Activated T-helper 2 cell treated with anti-CD3 and anti-CD28 coated beads, Interferon-gamma antibody, Interleukin-2, Interleukin-4, amounts not matched to agents 10 μg/mL and 5 μg/mL and 100 μg/mL, durations not matched to agents 14 hours and 24 hours and 36 hours (primary cell): ENCODE data around the gene RASSF4. TPM values are rescaled to one million over a fixed set of nuclear protein-coding genes. Genes with fewer than 3 reads are reported as not detected.
"Not testable (repeated sequence)": the region's sequence is repeated elsewhere in the genome, so short reads cannot be mapped to it uniquely, and the experiment has no call there.

Source experiments
- DNase-seq: peaks from one replicate; pipeline ENCODE4 v3.0.0; 2021; ENCODE audit warnings: low spot score
- H3K27ac Mint-ChIP-seq: one replicate; pipeline ENCODE4 v1.8.0; 2021; ENCODE audit warnings: mixed read lengths
- H3K27me3 Mint-ChIP-seq: one replicate; pipeline ENCODE4 v1.8.0; 2021; ENCODE audit warnings: low read depth, mixed read lengths
- H3K36me3 Mint-ChIP-seq: one replicate; pipeline ENCODE4 v1.8.0; 2021; ENCODE audit warnings: low read depth, mixed read lengths
- H3K4me1 Mint-ChIP-seq: one replicate; pipeline ENCODE4 v1.8.0; 2021; ENCODE audit warnings: low read depth, mixed read lengths
- H3K4me3 Mint-ChIP-seq: one replicate; pipeline ENCODE4 v1.8.0; 2021; ENCODE audit warnings: low read depth, mild to moderate bottlenecking, moderate library complexity, mixed read lengths
- H3K9me3 Mint-ChIP-seq: one replicate; pipeline ENCODE4 v1.8.0; 2021; ENCODE audit warnings: mixed read lengths
- intact Hi-C: fragments of 100-400 bp; cut with micrococcal nuclease; formaldehyde crosslinking; loops from one replicate; pipeline ENCODE4 v1.15.1; 2023
- total RNA-seq: library from RNA; stranded (reverse); gene quantifications from 2 replicates; pipeline ENCODE4 v1.2.3, GENCODE V29; 2022

RASSF4 gene
- total RNA-seq, 1 donor from 2014 or later, result 0.66 TPM

DNA sequence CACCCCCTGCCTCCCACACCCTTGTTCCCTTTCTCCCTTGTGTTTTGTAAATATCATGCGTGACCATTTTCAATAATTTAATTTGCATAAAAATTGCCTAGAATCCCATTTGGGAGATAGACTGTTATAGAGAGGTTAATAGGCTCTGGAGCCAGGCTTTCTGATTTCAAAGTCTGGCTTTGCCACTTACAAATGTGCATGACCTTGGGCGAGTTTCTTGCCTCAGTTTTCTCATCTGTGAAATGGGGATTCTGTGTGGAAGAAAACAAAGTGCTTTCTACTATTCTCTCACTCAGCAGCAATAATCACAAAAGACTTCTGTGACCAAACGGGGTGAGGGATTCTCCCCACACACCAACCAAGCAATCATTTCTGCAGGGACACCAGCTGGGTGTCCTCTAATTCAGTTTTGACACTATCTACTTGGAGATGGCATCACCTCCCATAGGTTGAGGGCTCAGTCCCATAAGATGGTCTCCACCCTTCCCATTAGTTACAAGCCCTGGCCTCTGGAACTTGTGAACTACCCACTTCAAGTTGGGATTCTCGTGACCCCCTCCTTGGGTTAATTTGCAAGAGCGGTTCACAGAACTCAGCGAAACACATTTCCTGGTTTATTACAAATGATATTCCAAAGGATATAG is 37.6 kb downstream of the RASSF4 start:
- Mint-ChIP-seq H3K27me3 (peaks cover 10% of the 10 kb centered on the region), H3K9me3 (peaks cover under 1% of the 10 kb centered on the region), H3K4me1 (peaks cover 35% of the 10 kb centered on the region), H3K27ac (no peak overlapping the region), H3K36me3 (peaks cover 11% of the 10 kb centered on the region), H3K4me3 (no peak overlapping the region)
- intact Hi-C loops, result no loop called here
- DNase-seq, result no peak

DNA sequence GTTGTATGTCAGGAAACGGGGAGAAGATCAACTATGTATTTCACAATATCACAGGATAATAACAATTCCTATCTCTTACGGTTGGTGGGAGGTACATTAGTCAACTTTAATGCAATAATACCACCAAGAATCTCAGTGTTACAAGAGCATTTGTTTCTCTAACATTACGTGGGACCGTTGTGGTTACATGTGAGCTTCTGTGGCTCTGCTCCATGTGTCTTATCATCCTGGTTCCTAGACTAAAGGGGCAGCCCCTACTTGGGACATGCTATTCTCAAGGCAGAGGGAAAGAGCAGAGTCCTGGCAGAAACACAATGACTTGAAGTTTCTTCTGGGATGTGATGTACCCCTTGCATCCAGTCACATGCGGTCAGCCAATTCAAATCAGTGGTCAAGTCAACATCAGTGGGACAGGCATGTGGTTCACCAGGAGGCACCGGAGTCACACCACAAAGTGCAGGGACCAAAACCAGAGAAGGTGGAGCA is 38.6 kb downstream of the RASSF4 start:
- Mint-ChIP-seq H3K4me1 (peaks cover 43% of the 10 kb centered on the region), H3K9me3 (peaks cover 8% of the 10 kb centered on the region), H3K27me3 (peaks cover 10% of the 10 kb centered on the region), H3K36me3 (peaks cover 21% of the 10 kb centered on the region), H3K4me3 (no peak overlapping the region), H3K27ac (no peak overlapping the region)
- no peak for DNase-seq
- intact Hi-C loops, result no loop called here

- intact Hi-C loops, result loop anchor here (10.0 kb wide), 3 partner anchors 465 to 1185 kb away; partner anchors contain the start of gene ZFAND4
- peaks cover 42% of the 10 kb centered on the region for H3K4me1 Mint-ChIP-seq
- H3K27me3 Mint-ChIP-seq, result peaks cover 10% of the 10 kb centered on the region
- H3K4me3 Mint-ChIP-seq, result peak overlapping the region; percentile 86
- no peak for DNase-seq
- H3K27ac Mint-ChIP-seq, result peak overlapping the region; percentile 93
- peaks cover 41% of the 10 kb centered on the region for H3K36me3 Mint-ChIP-seq
- peaks cover 22% of the 10 kb centered on the region for H3K9me3 Mint-ChIP-seq
These were observed 40.6 kb downstream of the RASSF4 start for GRCh38 chr10:45000138-45000751.

DNA sequence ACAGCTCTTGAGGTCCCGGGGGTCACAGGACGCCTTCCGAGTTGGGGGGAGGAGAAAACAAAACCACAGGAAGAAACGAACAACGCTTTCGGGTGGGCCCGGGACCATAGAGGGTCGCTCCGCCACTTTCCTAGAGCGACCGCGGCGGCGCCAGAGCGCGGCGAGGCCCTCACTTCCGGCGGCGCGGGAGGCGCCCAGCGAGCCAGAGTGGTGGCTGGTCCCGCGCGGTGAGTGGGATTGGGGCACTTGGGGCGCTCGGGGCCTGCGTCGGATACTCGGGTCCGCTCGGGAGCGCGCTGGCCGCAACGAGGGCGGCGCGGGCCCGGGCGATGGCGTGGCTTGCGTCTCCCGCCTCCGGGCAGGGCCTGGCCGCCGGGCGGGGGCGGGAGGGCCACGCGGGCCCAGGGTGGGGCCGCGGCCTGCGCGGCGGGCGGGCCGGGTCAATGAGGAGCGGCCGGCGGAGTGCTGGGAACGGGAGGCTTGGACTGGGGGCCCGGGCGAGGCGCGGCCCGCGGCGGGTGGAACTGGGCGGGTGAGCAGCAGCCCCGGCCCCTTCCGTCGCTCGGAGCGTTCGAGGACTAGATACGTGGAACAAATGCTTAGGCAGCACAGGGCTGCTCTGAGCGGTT is 41.3 kb downstream of the RASSF4 start, which contains the start of gene ZNF22:
Gene ZNF22, plus strand, starts transcription at position 172 of the 629 bp plus-strand sequence. CDS start 2,446 bp downstream, outside the sequence.
- DNase-seq, result peak; percentile 65
- peaks cover 22% of the 10 kb centered on the region for H3K9me3 Mint-ChIP-seq
- peak within 1 kb of the TSS; percentile 96 for H3K27ac Mint-ChIP-seq
- H3K4me3 Mint-ChIP-seq, result peak within 1 kb of the TSS; percentile 93
- H3K27me3 Mint-ChIP-seq, result peaks cover 10% of the 10 kb centered on the region
- intact Hi-C loops, result loop anchor here (10.0 kb wide), 3 partner anchors 464 to 1186 kb away; partner anchors contain the start of gene ZFAND4
- peaks cover 47% of the 10 kb centered on the region for H3K36me3 Mint-ChIP-seq
- peaks cover 35% of the 10 kb centered on the region for H3K4me1 Mint-ChIP-seq

DNA sequence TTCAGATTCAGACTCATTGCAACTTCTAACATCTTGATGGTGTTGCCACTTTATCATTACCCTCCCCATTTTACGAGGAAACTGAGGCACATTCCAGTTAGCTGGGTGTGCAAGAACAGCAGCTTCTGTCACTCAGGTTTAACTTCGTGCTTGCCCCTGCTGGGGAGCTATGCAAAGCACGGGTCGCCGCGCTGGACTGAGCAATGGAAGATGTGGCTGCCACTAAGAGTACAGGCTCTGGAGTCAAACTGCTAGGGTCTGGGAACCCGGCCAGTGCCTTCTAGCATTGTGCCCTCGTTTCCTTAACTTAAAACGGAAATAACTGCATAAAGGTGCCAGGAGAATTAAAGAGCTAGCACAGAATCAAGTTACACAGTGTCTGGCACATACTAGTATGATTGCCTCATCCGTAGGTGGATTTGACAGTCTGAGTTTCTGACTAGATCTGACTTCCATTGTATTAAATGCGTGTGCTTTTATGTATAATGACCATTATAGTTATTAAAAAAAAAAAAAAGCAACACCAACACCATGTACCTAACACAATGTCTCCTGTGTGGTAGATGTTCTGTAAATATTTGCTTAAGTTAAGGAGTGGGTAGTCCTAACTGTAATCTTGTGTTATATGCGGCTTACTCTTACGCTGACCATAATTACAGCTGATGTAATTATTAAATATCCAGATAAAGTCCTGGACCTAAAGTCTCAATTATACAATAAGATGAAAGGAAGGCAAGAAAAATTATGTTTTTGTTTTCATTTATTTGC is 42.0 kb downstream of the RASSF4 start:
- H3K9me3 Mint-ChIP-seq, result peaks cover 22% of the 10 kb centered on the region
- intact Hi-C loops, result loop anchor here (10.0 kb wide), 3 partner anchors 463 to 1187 kb away; partner anchors contain the start of gene ZFAND4
- H3K4me3 Mint-ChIP-seq, result peak overlapping the region; percentile 93
- peak overlapping the region; percentile 96 for H3K27ac Mint-ChIP-seq
- H3K36me3 Mint-ChIP-seq, result peaks cover 50% of the 10 kb centered on the region
- H3K27me3 Mint-ChIP-seq, result peaks cover 10% of the 10 kb centered on the region
- DNase-seq, result peak; percentile 52
- peaks cover 29% of the 10 kb centered on the region for H3K4me1 Mint-ChIP-seq

- Mint-ChIP-seq H3K4me3 (no peak overlapping the region), H3K36me3 (peaks cover 50% of the 10 kb centered on the region), H3K4me1 (peaks cover 25% of the 10 kb centered on the region), H3K27ac (no peak overlapping the region), H3K27me3 (peaks cover 6% of the 10 kb centered on the region), H3K9me3 (peaks cover 22% of the 10 kb centered on the region)
- intact Hi-C loops, result loop anchor here (10.0 kb wide), 3 partner anchors 461 to 1189 kb away; partner anchors contain the start of gene ZFAND4
- DNase-seq, result no peak
These were observed 43.9 kb downstream of the RASSF4 start for GRCh38 chr10:45003432-45004000.

DNA sequence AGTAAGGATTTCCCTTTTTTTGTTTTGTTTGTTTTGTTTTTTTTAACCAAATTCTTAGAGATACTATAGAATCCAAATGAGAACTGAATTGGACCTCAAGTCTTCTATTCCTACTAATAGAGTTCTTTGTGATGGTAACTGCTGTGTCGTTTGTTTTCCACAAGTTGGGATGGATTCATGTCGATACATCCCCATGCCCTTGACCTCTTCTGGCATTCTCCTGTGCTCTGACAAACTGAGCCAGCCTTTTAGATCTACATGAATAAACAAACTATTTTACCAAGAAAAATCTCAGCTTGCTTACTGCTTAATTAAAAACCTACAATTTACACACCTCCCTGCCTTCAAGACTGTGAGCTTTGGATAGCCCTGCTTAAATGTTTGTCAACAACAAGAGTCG is 45.1 kb downstream of the RASSF4 start:
- H3K4me3 Mint-ChIP-seq, result no peak overlapping the region
- peaks cover 23% of the 10 kb centered on the region for H3K4me1 Mint-ChIP-seq
- no peak for DNase-seq
- H3K27ac Mint-ChIP-seq, result no peak overlapping the region
- peaks cover 50% of the 10 kb centered on the region for H3K36me3 Mint-ChIP-seq
- intact Hi-C loops, result loop anchor here (10.0 kb wide), 3 partner anchors 460 to 1190 kb away; partner anchors contain the start of gene ZFAND4
- peaks cover 22% of the 10 kb centered on the region for H3K9me3 Mint-ChIP-seq
- no peaks in the 10 kb centered on the region for H3K27me3 Mint-ChIP-seq

DNA sequence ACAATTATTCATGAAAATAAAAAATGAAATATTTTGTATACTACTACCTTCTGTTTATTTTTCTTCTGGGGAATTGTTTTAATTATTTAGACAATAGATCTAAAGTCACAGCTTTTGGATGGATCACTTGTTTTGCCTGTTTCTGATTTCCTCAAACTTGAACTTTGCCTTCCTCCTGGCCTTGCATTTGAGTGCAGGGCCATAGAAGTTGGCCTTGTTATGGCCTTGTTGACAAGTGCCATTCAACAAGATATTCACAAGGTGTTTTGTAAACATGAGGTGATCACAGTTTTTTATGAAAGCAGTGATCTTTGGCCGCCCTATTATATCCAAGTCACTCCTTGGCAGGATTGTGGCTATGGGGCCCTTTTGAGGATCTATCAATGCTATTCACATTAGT is 45.7 kb downstream of the RASSF4 start:
- Mint-ChIP-seq H3K27me3 (no peaks in the 10 kb centered on the region), H3K4me1 (peaks cover 16% of the 10 kb centered on the region), H3K36me3 (peaks cover 46% of the 10 kb centered on the region), H3K4me3 (no peak overlapping the region), H3K9me3 (peaks cover 22% of the 10 kb centered on the region), H3K27ac (no peak overlapping the region)
- no peak for DNase-seq
- intact Hi-C loops, result loop anchor here (10.0 kb wide), 3 partner anchors 460 to 1190 kb away; partner anchors contain the start of gene ZFAND4

GRCh38 chr10:45006276-45007030 is 46.9 kb downstream of the RASSF4 start:
- Mint-ChIP-seq H3K4me1 (peaks cover 15% of the 10 kb centered on the region), H3K9me3 (peaks cover 22% of the 10 kb centered on the region)

DNA sequence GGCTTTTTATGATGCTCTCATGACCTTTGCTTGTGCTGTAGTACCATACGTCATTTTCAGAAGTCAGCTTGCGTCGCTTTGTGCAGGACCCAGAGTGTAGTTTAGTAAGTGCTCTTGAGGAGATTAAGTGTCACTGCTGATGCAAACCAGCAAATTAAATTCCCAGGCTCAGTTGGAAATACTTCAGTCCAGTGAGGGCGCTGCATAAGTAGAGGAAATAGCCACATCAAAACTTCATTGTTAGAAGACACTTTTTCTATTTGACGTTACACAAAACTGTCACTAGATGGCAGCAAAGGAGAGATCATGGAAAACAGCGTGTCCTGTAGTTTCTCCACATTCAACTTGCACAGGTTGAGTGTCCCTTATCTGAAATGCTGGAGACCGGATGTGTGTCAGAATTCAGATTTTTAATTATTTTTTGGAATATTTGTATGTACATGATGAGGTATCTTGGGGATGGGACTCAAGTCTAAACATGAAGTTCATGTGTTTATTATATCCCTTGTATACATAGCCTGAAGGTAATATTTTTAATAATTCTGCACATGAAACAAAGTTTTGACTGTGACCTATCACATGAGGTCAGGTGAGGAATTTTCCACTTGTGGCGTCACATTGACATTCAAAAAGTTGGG is 49.0 kb downstream of the RASSF4 start:
- Mint-ChIP-seq H3K4me3 (no peak overlapping the region), H3K27me3 (peaks cover 4% of the 10 kb centered on the region), H3K36me3 (peaks cover 25% of the 10 kb centered on the region), H3K4me1 (peaks cover 2% of the 10 kb centered on the region), H3K9me3 (peaks cover 9% of the 10 kb centered on the region), H3K27ac (no peak overlapping the region)
- no peak for DNase-seq
- intact Hi-C loops, result loop anchor here (2.0 to 10.0 kb wide), 5 partner anchors 76 to 1194 kb away; partner anchors contain the start of gene ZFAND4

More at GRCh38 chr10:45006276-45007030, 46.9 kb downstream of the RASSF4 start:
- no peak overlapping the region for H3K27ac Mint-ChIP-seq
- H3K27me3 Mint-ChIP-seq, result no peaks in the 10 kb centered on the region
- DNase-seq, result no peak
- intact Hi-C loops, result loop anchor here (10.0 kb wide), 3 partner anchors 458 to 1192 kb away; partner anchors contain the start of gene ZFAND4
- H3K36me3 Mint-ChIP-seq, result peaks cover 44% of the 10 kb centered on the region
- no peak overlapping the region for H3K4me3 Mint-ChIP-seq

DNA sequence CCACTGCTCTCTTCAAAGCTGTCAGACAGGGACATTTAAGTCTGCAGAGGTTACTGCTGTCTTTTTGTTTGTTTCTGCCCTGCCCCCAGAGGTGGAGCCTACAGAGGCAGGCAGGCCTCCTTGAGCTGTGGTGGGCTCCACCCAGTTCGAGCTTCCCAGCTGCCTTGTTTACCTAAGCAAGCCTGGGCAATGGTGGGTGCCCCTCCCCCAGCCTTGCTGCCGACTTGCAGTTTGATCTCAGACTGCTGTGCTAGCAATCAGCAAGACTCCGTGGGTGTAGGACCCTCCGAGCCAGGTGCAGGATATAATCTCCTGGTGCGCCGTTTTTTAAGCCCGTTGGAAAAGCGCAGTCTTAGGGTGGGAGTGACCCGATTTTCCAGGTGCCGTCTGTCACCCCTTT is 55.0 kb downstream of the RASSF4 start:
- H3K9me3 Mint-ChIP-seq, H3K4me1 Mint-ChIP-seq, DNase-seq, H3K27ac Mint-ChIP-seq, H3K4me3 Mint-ChIP-seq, intact Hi-C loops, H3K36me3 Mint-ChIP-seq: not testable (repeated sequence)
- peaks cover 18% of the 10 kb centered on the region for H3K27me3 Mint-ChIP-seq
